Activated T-cell treated with anti-CD3 and anti-CD28 coated beads, Interleukin-2, amount 50 U/mL, for 72 hours (primary cell): ENCODE results near the gene FBXL13. TPM values are rescaled to one million over a fixed set of nuclear protein-coding genes. Genes with fewer than 3 reads are reported as not detected.
"Not testable (repeated sequence)": the region's sequence is repeated elsewhere in the genome, so short reads cannot be mapped to it uniquely, and the experiment has no call there.

Experiments
- ATAC-seq, 2 donors: fragments of 150-1000 bp; cut with Tn5 transposase; replicated peaks in 1 of 2; 2 replicates each; pipeline ENCODE4 v1.10.0; 2021; ENCODE audit warnings: moderate library complexity in 2 of 2, mild to moderate bottlenecking in 1 of 2
- DNase-seq, 2 donors: peaks; one replicate each; pipeline ENCODE4 v3.0.0; 2021 to 2022; ENCODE audit warnings: mixed read lengths in 1 of 2
- H3K27ac Mint-ChIP-seq: one replicate; pipeline ENCODE4 v1.8.0; 2022; ENCODE audit warnings: mild to moderate bottlenecking, moderate library complexity, mixed read lengths
- H3K27me3 Mint-ChIP-seq: one replicate; pipeline ENCODE4 v1.8.0; 2022; ENCODE audit warnings: low read depth, mixed read lengths
- H3K36me3 Mint-ChIP-seq, 2 donors: one replicate each; pipeline ENCODE4 v1.8.0; 2022; ENCODE audit warnings: mixed read lengths in 2 of 2, mild to moderate bottlenecking in 1 of 2; ENCODE audit not compliant: insufficient read depth in 2 of 2
- H3K4me1 Mint-ChIP-seq: one replicate; pipeline ENCODE4 v1.8.0; 2022; ENCODE audit warnings: low read depth, mixed read lengths
- H3K4me3 Mint-ChIP-seq, 2 donors: one replicate each; pipeline ENCODE4 v1.8.0; 2022; ENCODE audit warnings: mild to moderate bottlenecking in 2 of 2, mixed read lengths in 2 of 2, moderate library complexity in 2 of 2
- H3K9me3 Mint-ChIP-seq, 2 donors: one replicate each; pipeline ENCODE4 v1.8.0; 2022; ENCODE audit warnings: mixed read lengths in 2 of 2
- total RNA-seq, 2 donors: library from RNA; stranded (reverse); gene quantifications; one replicate each; pipeline ENCODE4 v1.2.3, GENCODE V29; 2022

FBXL13 gene
- total RNA-seq, 2 donors from 2014 or later, result 1.0 to 1.1 TPM

GRCh38 chr7:103075337-103075918, 832 bp upstream of the FBXL13 start:
- Mint-ChIP-seq H3K27me3 (no peaks in the 10 kb centered on the region), H3K4me3 (peak overlapping the region; percentile 94 to 98), H3K27ac (peak overlapping the region; percentile 95), H3K36me3 (peaks cover 0 to 5% of the 10 kb centered on the region in 2 donors), H3K4me1 (peaks cover 45% of the 10 kb centered on the region), H3K9me3 (no peaks in the 10 kb centered on the region)
- DNase-seq, result peak; percentile 83 to 84
- ATAC-seq, result peak; percentile 78 to 79

- peak overlapping the region; percentile 5 for H3K27ac Mint-ChIP-seq
- peaks cover 40% of the 10 kb centered on the region for H3K4me1 Mint-ChIP-seq
Observed at GRCh38 chr7:103073989-103074518, 542 bp downstream of the FBXL13 start.

GRCh38 chr7:103071000-103071399, 3.6 kb downstream of the FBXL13 start:
- peaks cover 0 to 1% of the 10 kb centered on the region in 2 donors for H3K36me3 Mint-ChIP-seq
- H3K4me1 Mint-ChIP-seq, result peaks cover 15% of the 10 kb centered on the region
- ATAC-seq (no peak), DNase-seq (no peak)
- no peaks in the 10 kb centered on the region for H3K9me3 Mint-ChIP-seq
- no peaks in the 10 kb centered on the region for H3K27me3 Mint-ChIP-seq
- no peak overlapping the region for H3K27ac Mint-ChIP-seq
- no peak overlapping the region for H3K4me3 Mint-ChIP-seq

More at GRCh38 chr7:103073989-103074518, 542 bp downstream of the FBXL13 start:
- ATAC-seq (no peak), DNase-seq (no peak)
- Mint-ChIP-seq H3K36me3 (peaks cover 0 to 5% of the 10 kb centered on the region in 2 donors), H3K9me3 (no peaks in the 10 kb centered on the region), H3K4me3 (peak overlapping the region; percentile 85 to 90), H3K27me3 (no peaks in the 10 kb centered on the region)

- DNase-seq (no peak), ATAC-seq (no peak)
- H3K36me3 Mint-ChIP-seq, result peaks cover 0 to 1% of the 10 kb centered on the region in 2 donors
- no peaks in the 10 kb centered on the region for H3K4me1 Mint-ChIP-seq
- H3K27me3 Mint-ChIP-seq, result no peaks in the 10 kb centered on the region
- H3K27ac Mint-ChIP-seq, result no peak overlapping the region
- no peaks in the 10 kb centered on the region for H3K9me3 Mint-ChIP-seq
- H3K4me3 Mint-ChIP-seq, result no peak overlapping the region
Observed at GRCh38 chr7:103068414-103069403, 5.9 kb downstream of the FBXL13 start.

GRCh38 chr7:103065667-103066066, 8.9 kb downstream of the FBXL13 start:
- H3K27me3 Mint-ChIP-seq, result no peaks in the 10 kb centered on the region
- H3K9me3 Mint-ChIP-seq, result no peaks in the 10 kb centered on the region
- H3K4me3 Mint-ChIP-seq, result no peak overlapping the region
- no peaks in the 10 kb centered on the region for H3K4me1 Mint-ChIP-seq
- H3K36me3 Mint-ChIP-seq, result peaks cover 0 to 1% of the 10 kb centered on the region in 2 donors
- DNase-seq (peak; percentile 65 to 67), ATAC-seq (peak; percentile 73 to 74)
- H3K27ac Mint-ChIP-seq, result no peak overlapping the region

GRCh38 chr7:103063895-103064294, 10.7 kb downstream of the FBXL13 start:
- Mint-ChIP-seq H3K4me1 (no peaks in the 10 kb centered on the region), H3K4me3 (no peak overlapping the region), H3K36me3 (peaks cover 0 to 1% of the 10 kb centered on the region in 2 donors), H3K27me3 (no peaks in the 10 kb centered on the region), H3K27ac (no peak overlapping the region), H3K9me3 (no peaks in the 10 kb centered on the region)
- DNase-seq (no peak), ATAC-seq (no peak)

- Mint-ChIP-seq H3K27ac (no peak overlapping the region), H3K27me3 (no peaks in the 10 kb centered on the region), H3K36me3 (no peaks in the 10 kb centered on the region), H3K9me3 (no peaks in the 10 kb centered on the region), H3K4me3 (no peak overlapping the region), H3K4me1 (no peaks in the 10 kb centered on the region)
- ATAC-seq (no peak), DNase-seq (no peak)
Observed at GRCh38 chr7:103059471-103059870, 15.1 kb downstream of the FBXL13 start.

GRCh38 chr7:103058122-103058521, 16.5 kb downstream of the FBXL13 start:
- no peaks in the 10 kb centered on the region for H3K9me3 Mint-ChIP-seq
- ATAC-seq (no peak), DNase-seq (no peak)
- no peak overlapping the region for H3K27ac Mint-ChIP-seq
- H3K4me3 Mint-ChIP-seq, result no peak overlapping the region
- H3K36me3 Mint-ChIP-seq, result no peaks in the 10 kb centered on the region
- H3K4me1 Mint-ChIP-seq, result no peaks in the 10 kb centered on the region
- no peaks in the 10 kb centered on the region for H3K27me3 Mint-ChIP-seq

- H3K27ac Mint-ChIP-seq, H3K9me3 Mint-ChIP-seq, H3K36me3 Mint-ChIP-seq, H3K4me1 Mint-ChIP-seq, H3K27me3 Mint-ChIP-seq, DNase-seq, H3K4me3 Mint-ChIP-seq, ATAC-seq: not testable (repeated sequence)
Observed at GRCh38 chr7:103056006-103056405, 18.6 kb downstream of the FBXL13 start.

GRCh38 chr7:103051519-103051918, 23.1 kb downstream of the FBXL13 start:
- ATAC-seq, result no peak
- Mint-ChIP-seq H3K9me3 (peaks cover 3 to 5% of the 10 kb centered on the region in 2 donors), H3K4me1 (no peaks in the 10 kb centered on the region), H3K27me3 (no peaks in the 10 kb centered on the region), H3K27ac (no peak overlapping the region), H3K36me3 (peaks cover 0 to 5% of the 10 kb centered on the region in 2 donors), H3K4me3 (no peak overlapping the region)
- DNase-seq, result no peak

- Mint-ChIP-seq H3K27me3 (no peaks in the 10 kb centered on the region), H3K27ac (peak overlapping the region; percentile 38), H3K4me3 (no peak overlapping the region), H3K36me3 (peaks cover 0 to 5% of the 10 kb centered on the region in 2 donors), H3K4me1 (no peaks in the 10 kb centered on the region), H3K9me3 (peaks cover 3 to 5% of the 10 kb centered on the region in 2 donors)
- no peak for DNase-seq
- no peak for ATAC-seq
Observed at GRCh38 chr7:103048833-103049232, 25.8 kb downstream of the FBXL13 start.

GRCh38 chr7:103041815-103042214, 32.8 kb downstream of the FBXL13 start:
- not testable (repeated sequence) for DNase-seq, H3K27me3 Mint-ChIP-seq, H3K27ac Mint-ChIP-seq, H3K36me3 Mint-ChIP-seq, H3K4me1 Mint-ChIP-seq, ATAC-seq, H3K4me3 Mint-ChIP-seq
- H3K9me3 Mint-ChIP-seq, result peaks cover 3 to 11% of the 10 kb centered on the region in 2 donors
